Measurements from ENCODE around the gene CHST11. TPM values are rescaled to one million over a fixed set of nuclear protein-coding genes. Genes with fewer than 3 reads are reported as not detected.

Gene CHST11
- total RNA-seq, 1 experiment from 2014 or later, result 6.7 TPM

DNA sequence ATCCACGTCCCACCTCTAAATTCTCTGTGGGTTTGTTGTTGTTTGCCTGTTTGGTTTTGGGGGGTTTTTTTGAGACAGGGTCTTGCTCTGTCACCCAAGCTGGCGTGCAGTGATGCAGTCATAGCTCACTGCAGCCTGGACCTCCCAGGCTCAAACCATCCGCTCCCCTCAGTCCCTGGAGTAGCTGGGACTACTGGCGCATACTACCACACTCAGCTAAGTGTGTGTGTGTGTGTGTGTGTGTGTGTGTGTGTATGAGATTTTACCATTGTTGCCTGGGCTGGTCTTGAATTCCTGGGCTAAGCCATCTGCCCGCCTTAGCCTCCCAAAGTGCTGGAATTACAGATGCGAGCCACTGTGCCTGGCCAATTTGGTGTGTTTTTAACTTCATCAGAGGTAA, 265.2 kb downstream of the CHST11 start:
- no peak overlapping the region for H2BK12ac ChIP-seq (ENCODE audit: insufficient read length, low read depth, low read length)
- no peaks in the 10 kb centered on the region for H3K79me2 ChIP-seq (ENCODE audit: insufficient read depth, low read length)
- Mint-ChIP-seq H3K4me3 (no peak overlapping the region), H3K36me3 (ENCODE audit: insufficient read depth in 1 of 3, low read depth in 3 of 3) (no peaks in the 10 kb centered on the region), H3K27me3 (ENCODE audit: low read depth) (no peaks in the 10 kb centered on the region), H3K9me3 (no peaks in the 10 kb centered on the region), H3K27ac (peak overlapping the region in 1 of 3 experiments; percentile 41; a peak in 1 of 7 replicates), H3K4me1 (peaks cover 29 to 48% of the 10 kb centered on the region in 2 experiments)
- H2AK5ac ChIP-seq (ENCODE audit: insufficient read length, low read length), result no peak overlapping the region
- no peak overlapping the region for H3K4ac ChIP-seq (ENCODE audit: low read depth, low read length)
- no peak overlapping the region for H3K27ac ChIP-seq (ENCODE audit: insufficient read length, low read depth, low read length)
- no peak overlapping the region for H3K18ac ChIP-seq (ENCODE audit: insufficient read length, low read depth, low read length)
- H2BK20ac ChIP-seq (ENCODE audit: low read depth, low read length, poor library complexity, severe bottlenecking), result no peak overlapping the region
- no peak overlapping the region for H3K14ac ChIP-seq (ENCODE audit: insufficient read depth, low read length)
- no peak for TF ChIP-seq CTCF (conservative IDR thresholded peaks at IDR 0.05)
- H3K79me1 ChIP-seq (ENCODE audit: insufficient read depth, low read depth, low read length, poor library complexity, severe bottlenecking), result no peaks in the 10 kb centered on the region
- H3T11ph ChIP-seq (ENCODE audit: low read length), result no peak overlapping the region
- no peak overlapping the region for H2BK5ac ChIP-seq (ENCODE audit: insufficient read length, low read length)
- no peak overlapping the region for H4K91ac ChIP-seq (ENCODE audit: insufficient read length, low read depth, low read length)
- no peak overlapping the region for H4K5ac ChIP-seq (ENCODE audit: insufficient read length, low read depth, low read length)
- H2BK120ac ChIP-seq (ENCODE audit: low read depth, low read length, poor library complexity, severe bottlenecking), result no peak overlapping the region
- no peaks in the 10 kb centered on the region for H3K27me3 ChIP-seq (ENCODE audit: insufficient read depth, low read length)
- no peak overlapping the region for H3K9ac ChIP-seq (ENCODE audit: extremely low read depth, insufficient read length, low read length)
- H3K4me1 ChIP-seq (ENCODE audit: insufficient read depth, low read length), result peaks cover 8% of the 10 kb centered on the region; the same call in 1 of the 2 replicates
- H2BK15ac ChIP-seq (ENCODE audit: low read depth, low read length), result no peak overlapping the region
- no peaks in the 10 kb centered on the region for H4K20me1 ChIP-seq (ENCODE audit: control insufficient read depth, insufficient read depth, insufficient read length)
- H3K23ac ChIP-seq (ENCODE audit: insufficient read length, low read depth, low read length), result no peak overlapping the region
- no peak overlapping the region for H3K56ac ChIP-seq (ENCODE audit: insufficient read length, low read depth, low read length)
- no peak overlapping the region for H2AFZ ChIP-seq (ENCODE audit: low read length)
- H3K9me3 ChIP-seq (ENCODE audit: control insufficient read depth, low read depth, low read length), result no peaks in the 10 kb centered on the region
- DNase-seq, result no peak
- H3K4me2 ChIP-seq (ENCODE audit: insufficient read depth, insufficient read length, low read length), result no peak overlapping the region
- WGBS (ENCODE audit: extremely low coverage, insufficient read length, low lambda C conversion rate), result no CpG with 5 or more reads among the region's 6 CpGs
- no peak overlapping the region for H4K8ac ChIP-seq (replicated peaks; ENCODE audit: insufficient read length, low read depth, low read length)
- no peaks in the 10 kb centered on the region for H3K23me2 ChIP-seq (ENCODE audit: insufficient read length, low read depth, low read length, poor library complexity, severe bottlenecking)
